Mesenchymal stem cell (in vitro differentiated cells and primary cell): ENCODE data around the gene OLFML2B.
A peak's percentile ranks its signal among the peaks of the same experiment; 100 is the strongest.

ENCODE experiments used
- DNase-seq: peaks from one replicate; pipeline ENCODE4 v3.0.0-alpha.2; 2013
- H2AFZ ChIP-seq: one replicate; pipeline ENCODE4 v1.6.1; 2013; ENCODE audit warnings: low read depth, mild to moderate bottlenecking, control low read depth, inconsistent platforms, low read length, moderate library complexity
- H2AK5ac ChIP-seq: 2 replicates; pipeline ENCODE4 v1.6.1; 2013; ENCODE audit warnings: low read length, moderate library complexity, mild to moderate bottlenecking, inconsistent platforms; ENCODE audit not compliant: severe bottlenecking
- H2BK120ac ChIP-seq: one replicate; pipeline ENCODE4 v1.6.1; 2013; ENCODE audit warnings: low read depth, mild to moderate bottlenecking, inconsistent platforms, low read length, moderate library complexity
- H2BK12ac ChIP-seq, 2 experiments: one replicate each; pipeline ENCODE4 v1.6.1; 2013; ENCODE audit warnings: inconsistent platforms in 2 of 2, low read length in 2 of 2, mild to moderate bottlenecking in 2 of 2, moderate library complexity in 2 of 2, control low read depth in 1 of 2
- H2BK15ac ChIP-seq: one replicate; pipeline ENCODE4 v1.6.1; 2013; ENCODE audit warnings: mild to moderate bottlenecking, low read depth, inconsistent platforms; ENCODE audit not compliant: poor library complexity, severe bottlenecking
- H2BK5ac ChIP-seq: 2 replicates; pipeline ENCODE4 v1.6.1; 2013; ENCODE audit warnings: low read depth, mild to moderate bottlenecking, low read length, control low read depth, inconsistent platforms; ENCODE audit not compliant: poor library complexity, severe bottlenecking
- H3K14ac ChIP-seq, 2 experiments: one replicate each; pipeline ENCODE4 v1.6.1; 2013; ENCODE audit warnings: inconsistent platforms in 2 of 2, low read length in 2 of 2, control low read depth in 1 of 2, mild to moderate bottlenecking in 1 of 2, moderate library complexity in 1 of 2
- H3K18ac ChIP-seq, 2 experiments: one replicate each; pipeline ENCODE4 v1.6.1; 2013; ENCODE audit warnings: inconsistent platforms in 2 of 2, low read length in 2 of 2, control low read depth in 1 of 2, low read depth in 1 of 2, mild to moderate bottlenecking in 1 of 2
- H3K23ac ChIP-seq, 2 experiments: one replicate each; pipeline ENCODE4 v1.6.1; 2013; ENCODE audit warnings: inconsistent platforms in 2 of 2, low read length in 2 of 2, mild to moderate bottlenecking in 2 of 2, moderate library complexity in 2 of 2, control low read depth in 1 of 2
- H3K27ac ChIP-seq: 2 replicates; pipeline ENCODE4 v1.5.1; 2013; ENCODE audit warnings: mild to moderate bottlenecking, moderate library complexity, low read length, control low read depth, inconsistent platforms; ENCODE audit not compliant: poor library complexity, severe bottlenecking
- H3K27me3 ChIP-seq, 2 experiments: 2 replicates each; pipeline versions ENCODE4 v1.6.1 to v1.7.0; 2013; ENCODE audit warnings: low read length in 2 of 2, mild to moderate bottlenecking in 2 of 2, moderate library complexity in 2 of 2, control low read depth in 1 of 2, inconsistent platforms in 1 of 2; ENCODE audit not compliant: control insufficient read depth in 1 of 2, insufficient read depth in 1 of 2
- H3K36me3 ChIP-seq, 2 experiments: 2 replicates each; pipeline versions ENCODE4 v1.6.1 to v1.7.0; 2013; ENCODE audit warnings: low read length in 2 of 2, control low read depth in 1 of 2, inconsistent platforms in 1 of 2, low read depth in 1 of 2, mild to moderate bottlenecking in 1 of 2; ENCODE audit not compliant: insufficient read depth in 2 of 2, control insufficient read depth in 1 of 2
- H3K4ac ChIP-seq, 2 experiments: one replicate each; pipeline ENCODE4 v1.6.1; 2013; ENCODE audit warnings: inconsistent platforms in 2 of 2, low read length in 2 of 2, mild to moderate bottlenecking in 2 of 2, moderate library complexity in 2 of 2, control low read depth in 1 of 2, low read depth in 1 of 2
- H3K4me1 ChIP-seq: 2 replicates; pipeline ENCODE4 v1.6.1; 2013; ENCODE audit warnings: low read depth, low read length, control low read depth; ENCODE audit not compliant: control insufficient read depth, insufficient read depth
- H3K4me2 ChIP-seq: 2 replicates; pipeline ENCODE4 v1.6.1; 2013; ENCODE audit warnings: low read length, mild to moderate bottlenecking, inconsistent platforms; ENCODE audit not compliant: poor library complexity, severe bottlenecking
- H3K4me3 ChIP-seq, 2 experiments: 2 replicates each; pipeline versions ENCODE4 v1.5.1 to v1.7.0; 2013; ENCODE audit warnings: low read length in 2 of 2, mild to moderate bottlenecking in 2 of 2, control low read depth in 1 of 2, low read depth in 1 of 2; ENCODE audit not compliant: insufficient read depth in 1 of 2
- H3K79me1 ChIP-seq: replicated peaks from 2 replicates; pipeline ENCODE4 v1.6.1; 2013; ENCODE audit warnings: mild to moderate bottlenecking, control low read depth, low read length, inconsistent platforms; ENCODE audit not compliant: poor library complexity, severe bottlenecking
- H3K9ac ChIP-seq: 2 replicates; pipeline ENCODE4 v1.7.0; 2013; ENCODE audit warnings: mild to moderate bottlenecking, low read length, moderate library complexity
- H3K9me3 ChIP-seq: 2 replicates; pipeline ENCODE4 v1.7.0; 2013; ENCODE audit warnings: mild to moderate bottlenecking, low read length; ENCODE audit not compliant: control insufficient read depth
- H4K8ac ChIP-seq: one replicate; pipeline ENCODE4 v1.6.1; 2013; ENCODE audit warnings: inconsistent platforms, mild to moderate bottlenecking, low read length, moderate library complexity
- H4K91ac ChIP-seq: one replicate; pipeline ENCODE4 v1.6.1; 2013; ENCODE audit warnings: mild to moderate bottlenecking, low read length, inconsistent platforms
- WGBS: methylation state at CpG from one replicate; pipeline ENCODE4 v1.1.7; 2013; ENCODE audit warnings: mixed read lengths; 5-methylcytosine and 5-hydroxymethylcytosine counted together

The OLFML2B gene

DNA sequence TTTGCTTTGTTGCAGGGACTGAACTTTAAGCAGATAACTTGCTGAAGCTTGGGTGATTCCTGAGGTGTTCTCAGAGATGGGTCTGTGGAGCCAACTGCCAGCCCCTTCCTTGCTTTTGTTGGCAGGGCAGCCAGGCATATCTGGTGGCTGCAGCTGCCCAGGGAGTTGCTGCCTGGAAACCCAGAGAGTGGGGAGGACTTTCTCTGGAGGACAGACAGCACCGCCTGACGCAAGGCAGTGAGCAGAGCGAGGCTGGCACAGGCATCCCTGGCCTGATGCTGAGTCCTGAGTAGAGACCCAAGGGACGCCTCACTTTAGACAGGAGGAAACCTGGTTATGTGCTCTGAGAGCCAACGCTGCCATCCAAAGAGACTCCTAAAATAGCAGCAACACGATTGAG, 9.8 kb upstream of the OLFML2B start:
- Histone ChIP-seq H2AFZ (no peak overlapping the region), H3K27me3 (no peaks in the 10 kb centered on the region), H4K8ac (no peak overlapping the region), H2AK5ac (no peak overlapping the region), H3K14ac (no peak overlapping the region), H3K4me1 (peaks cover 5% of the 10 kb centered on the region), H3K23ac (no peak overlapping the region), H2BK15ac (no peak overlapping the region), H3K27ac (no peak overlapping the region), H4K91ac (no peak overlapping the region), H3K9me3 (no peaks in the 10 kb centered on the region), H2BK5ac (no peak overlapping the region), H3K79me1 (no peaks in the 10 kb centered on the region), H3K36me3 (no peaks in the 10 kb centered on the region), H2BK12ac (no peak overlapping the region), H2BK120ac (no peak overlapping the region), H3K9ac (no peak overlapping the region), H3K4ac (no peak overlapping the region), H3K18ac (no peak overlapping the region), H3K4me2 (no peak overlapping the region), H3K4me3 (no peak overlapping the region)
- no peak for DNase-seq
- 80% methylated on average over 6 of the region's 6 CpGs for WGBS

DNA sequence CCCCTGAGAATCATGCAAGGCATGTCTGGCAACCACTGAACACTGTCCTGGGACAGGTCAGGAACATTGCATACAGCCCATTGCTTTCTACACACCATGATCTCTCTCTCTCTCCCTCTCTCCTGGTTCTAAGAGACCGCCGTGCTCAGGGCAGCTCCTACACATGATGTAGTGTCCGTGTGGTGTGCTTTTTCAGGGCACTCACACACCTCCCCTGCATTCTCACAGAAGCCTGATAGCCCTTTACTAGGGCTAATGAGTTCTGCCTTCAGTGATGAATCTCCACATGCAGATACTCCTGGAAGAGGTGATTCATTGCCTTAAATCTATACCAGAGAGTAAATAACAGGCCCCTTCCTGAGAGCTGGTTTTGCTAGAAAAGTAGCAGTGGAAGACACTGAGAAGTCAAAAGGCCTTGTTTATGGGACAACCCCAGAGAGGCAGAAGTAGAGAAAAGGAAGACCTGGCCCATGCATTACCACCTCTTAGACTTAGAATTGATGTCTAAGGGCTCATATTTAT, 7.2 kb upstream of the OLFML2B start:
- Histone ChIP-seq H3K9me3 (no peaks in the 10 kb centered on the region), H2BK120ac (no peak overlapping the region), H3K4me1 (peaks cover 5% of the 10 kb centered on the region), H3K14ac (no peak overlapping the region), H2AK5ac (no peak overlapping the region), H2AFZ (no peak overlapping the region), H2BK5ac (no peak overlapping the region), H2BK15ac (no peak overlapping the region), H4K8ac (no peak overlapping the region), H3K27me3 (no peaks in the 10 kb centered on the region), H3K36me3 (no peaks in the 10 kb centered on the region), H4K91ac (no peak overlapping the region), H3K4ac (no peak overlapping the region), H3K79me1 (no peaks in the 10 kb centered on the region), H3K4me3 (no peak overlapping the region), H3K9ac (no peak overlapping the region), H3K27ac (no peak overlapping the region), H3K23ac (no peak overlapping the region), H3K4me2 (no peak overlapping the region), H3K18ac (no peak overlapping the region), H2BK12ac (no peak overlapping the region)
- 98% methylated on average over 3 of the region's 3 CpGs for WGBS
- DNase-seq = no peak

DNA sequence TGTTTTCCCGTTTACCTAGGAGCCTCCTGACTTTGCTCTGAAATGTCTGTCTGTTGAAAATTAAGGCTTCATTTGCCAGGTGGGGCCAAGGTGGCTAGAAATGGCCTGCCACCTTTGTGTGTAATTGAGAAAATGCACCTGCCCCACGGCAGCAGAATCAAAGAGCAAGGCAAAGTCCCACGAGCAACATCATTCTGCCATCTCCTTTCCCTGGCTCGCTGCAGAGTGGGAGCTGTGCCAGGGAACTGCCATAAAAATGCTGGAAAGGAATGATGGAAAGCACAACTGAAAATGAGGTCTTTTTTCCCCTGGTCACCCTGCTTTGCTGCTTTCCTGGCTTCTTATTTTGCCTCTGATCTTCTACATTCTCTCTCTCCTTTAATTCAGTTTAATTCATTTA, 5.5 kb upstream of the OLFML2B start:
- Histone ChIP-seq H3K36me3 (no peaks in the 10 kb centered on the region), H3K18ac (no peak overlapping the region), H3K4me1 (peaks cover 3% of the 10 kb centered on the region), H2AK5ac (no peak overlapping the region), H2BK15ac (no peak overlapping the region), H2AFZ (no peak overlapping the region), H2BK5ac (no peak overlapping the region), H3K27me3 (no peaks in the 10 kb centered on the region), H3K9ac (no peak overlapping the region), H3K14ac (no peak overlapping the region), H3K27ac (no peak overlapping the region), H2BK120ac (no peak overlapping the region), H4K8ac (no peak overlapping the region), H4K91ac (no peak overlapping the region), H3K4me3 (no peak overlapping the region), H2BK12ac (no peak overlapping the region), H3K9me3 (no peaks in the 10 kb centered on the region), H3K79me1 (no peaks in the 10 kb centered on the region), H3K23ac (no peak overlapping the region), H3K4me2 (no peak overlapping the region), H3K4ac (no peak overlapping the region)
- 94% methylated on average over 4 of the region's 4 CpGs for WGBS
- no peak for DNase-seq

DNA sequence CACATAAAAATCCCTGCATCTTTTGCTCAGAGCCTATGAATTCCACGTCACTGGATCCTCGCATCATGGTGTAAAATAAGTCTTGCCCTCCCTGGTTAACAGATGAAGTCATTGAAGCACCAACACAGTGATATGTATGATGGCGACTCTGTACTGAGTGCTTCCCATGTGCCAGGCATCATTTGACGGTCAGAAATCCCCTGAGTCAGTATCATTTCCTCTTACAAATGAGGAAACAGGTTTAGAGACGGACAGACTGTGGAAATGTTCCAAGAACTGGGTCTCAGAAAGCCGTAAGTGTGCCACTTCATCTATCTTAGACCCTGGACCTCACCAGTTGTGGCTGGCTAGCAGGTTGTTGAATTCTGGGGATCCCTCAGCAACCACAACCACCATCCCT, 5.1 kb upstream of the OLFML2B start:
- no peak overlapping the region for H4K91ac ChIP-seq
- no peaks in the 10 kb centered on the region for H3K27me3 ChIP-seq
- H3K36me3 ChIP-seq = no peaks in the 10 kb centered on the region
- H3K4me3 ChIP-seq = no peak overlapping the region
- no peak overlapping the region for H2BK120ac ChIP-seq
- H3K9ac ChIP-seq = no peak overlapping the region
- H3K79me1 ChIP-seq = no peaks in the 10 kb centered on the region
- no peak overlapping the region for H3K4me2 ChIP-seq
- H2BK5ac ChIP-seq = no peak overlapping the region
- H2AFZ ChIP-seq = no peak overlapping the region
- no peak overlapping the region for H3K23ac ChIP-seq
- no peak overlapping the region for H3K4ac ChIP-seq
- H4K8ac ChIP-seq = no peak overlapping the region
- H3K18ac ChIP-seq = no peak overlapping the region
- no peak overlapping the region for H3K14ac ChIP-seq
- DNase-seq = no peak
- H3K4me1 ChIP-seq = peaks cover 3% of the 10 kb centered on the region
- H3K9me3 ChIP-seq = no peaks in the 10 kb centered on the region
- H2BK15ac ChIP-seq = no peak overlapping the region
- WGBS = 87% methylated on average over 6 of the region's 6 CpGs
- H3K27ac ChIP-seq = no peak overlapping the region
- no peak overlapping the region for H2AK5ac ChIP-seq
- peak overlapping the region in 1 of 2 experiments; percentile 4 for H2BK12ac ChIP-seq
